ENCODE data around the gene PHRF1. TPM values are rescaled to one million over a fixed set of nuclear protein-coding genes. Genes with fewer than 3 reads are reported as not detected.

The PHRF1 gene
- total RNA-seq, 1 experiment from 2014 or later, result 43.9 TPM

GRCh38 chr11:574632-575312, 1.5 kb upstream of the PHRF1 start:
- Histone ChIP-seq H3K4me3 (ENCODE audit: low read depth, low read length) (peak overlapping the region; percentile 96), H3K36me3 (ENCODE audit: control insufficient read depth, insufficient read depth, low read length) (no peaks in the 10 kb centered on the region), H3K4me1 (peaks cover 40% of the 10 kb centered on the region), H3K27me3 (replicated peaks; ENCODE audit: control insufficient read depth, insufficient read depth, low read length) (no peaks in the 10 kb centered on the region), H3K9me3 (no peaks in the 10 kb centered on the region)
- BruUV-seq (replicated peaks), result no TSS peak
- POLR2A ChIA-PET, result interaction anchor here (1.7 kb wide), 1 partner anchor 138 kb away, joined by 4 read pairs; no protein-coding TSS in a partner anchor
- CTCF ChIA-PET, result interaction anchor here (1.1 kb wide), 1 partner anchor 15 kb away, joined by 4 read pairs; no protein-coding TSS in a partner anchor
- TF ChIP-seq CTCF (IDR thresholded peaks at IDR 0.05; ENCODE audit: insufficient read depth in 1 of 2, low read depth in 1 of 2, low read length in 1 of 2, severe bottlenecking in 1 of 2, unreplicated experiment in 1 of 2), result no peak
- H3K4me1 Mint-ChIP-seq (ENCODE audit: low read depth, unreplicated experiment), result peaks cover 22% of the 10 kb centered on the region
- H3K36me3 Mint-ChIP-seq (ENCODE audit: insufficient read depth, unreplicated experiment), result peaks cover 10% of the 10 kb centered on the region
- no peak overlapping the region for H3K27ac Mint-ChIP-seq (ENCODE audit: unreplicated experiment)
- no peaks in the 10 kb centered on the region for H3K27me3 Mint-ChIP-seq (ENCODE audit: insufficient read depth, unreplicated experiment)
- DNase-seq, result no peak
- intact Hi-C loops (cut with micrococcal nuclease; ENCODE audit: unreplicated experiment), result loop anchor here (5.0 kb wide), 1 partner anchor 38 kb away; no protein-coding TSS in a partner anchor
- peak overlapping the region; percentile 78 for H3K4me3 Mint-ChIP-seq (ENCODE audit: unreplicated experiment)
- no peaks in the 10 kb centered on the region for H3K9me3 Mint-ChIP-seq (ENCODE audit: unreplicated experiment)

- H3K36me3 Mint-ChIP-seq (ENCODE audit: insufficient read depth, unreplicated experiment), result peaks cover 14% of the 10 kb centered on the region
- no peaks in the 10 kb centered on the region for H3K9me3 ChIP-seq
- peak; percentile 48 to 78 for DNase-seq
- H3K27ac Mint-ChIP-seq (ENCODE audit: unreplicated experiment), result peak overlapping the region; percentile 97
- POLR2A ChIA-PET, result interaction anchor here (0.5 to 2.0 kb wide), 17 partner anchors 11 to 368 kb away, joined by 3 to 17 read pairs (median 5); partner anchors contain the start of genes BET1L, CEND1, DEAF1 and LMNTD2
- H3K4me3 ChIP-seq (ENCODE audit: low read depth, low read length), result peak overlapping the region; percentile 96
- TSS peak; percentile 54 for BruUV-seq (replicated peaks)
- no peaks in the 10 kb centered on the region for H3K36me3 ChIP-seq (ENCODE audit: control insufficient read depth, insufficient read depth, low read length)
- intact Hi-C loops (cut with micrococcal nuclease; ENCODE audit: unreplicated experiment), result loop anchor here (5.0 kb wide), 1 partner anchor 37 kb away; no protein-coding TSS in a partner anchor
- peak overlapping the region; percentile 78 for H3K4me3 Mint-ChIP-seq (ENCODE audit: unreplicated experiment)
- H3K4me1 Mint-ChIP-seq (ENCODE audit: low read depth, unreplicated experiment), result peaks cover 22% of the 10 kb centered on the region
- CTCF ChIA-PET, result interaction anchor here (0.7 to 1.1 kb wide), 7 partner anchors 9 to 121 kb away, joined by 3 to 6 read pairs (median 3); partner anchors contain the start of gene TMEM80
- no peaks in the 10 kb centered on the region for H3K27me3 ChIP-seq (replicated peaks; ENCODE audit: control insufficient read depth, insufficient read depth, low read length)
- no peaks in the 10 kb centered on the region for H3K9me3 Mint-ChIP-seq (ENCODE audit: unreplicated experiment)
- peaks cover 40% of the 10 kb centered on the region for H3K4me1 ChIP-seq
- TF ChIP-seq CTCF (IDR thresholded peaks at IDR 0.05; ENCODE audit: insufficient read depth in 1 of 2, low read depth in 1 of 2, low read length in 1 of 2, severe bottlenecking in 1 of 2, unreplicated experiment in 1 of 2), result no peak
- no peaks in the 10 kb centered on the region for H3K27me3 Mint-ChIP-seq (ENCODE audit: insufficient read depth, unreplicated experiment)
These were observed 816 bp upstream of the PHRF1 start for GRCh38 chr11:575313-575995.

Measured in Caco-2 (cell line).